ENCODE data around the gene MARCKS. TPM values are rescaled to one million over a fixed set of nuclear protein-coding genes. Genes with fewer than 3 reads are reported as not detected.

MARCKS gene
- total and polyA plus RNA-seq, 2 of the 13 experiments (the other 11 are each of a cell fraction or from before 2014, with no cell fraction given), result 30.5 to 39.5 TPM

DNA sequence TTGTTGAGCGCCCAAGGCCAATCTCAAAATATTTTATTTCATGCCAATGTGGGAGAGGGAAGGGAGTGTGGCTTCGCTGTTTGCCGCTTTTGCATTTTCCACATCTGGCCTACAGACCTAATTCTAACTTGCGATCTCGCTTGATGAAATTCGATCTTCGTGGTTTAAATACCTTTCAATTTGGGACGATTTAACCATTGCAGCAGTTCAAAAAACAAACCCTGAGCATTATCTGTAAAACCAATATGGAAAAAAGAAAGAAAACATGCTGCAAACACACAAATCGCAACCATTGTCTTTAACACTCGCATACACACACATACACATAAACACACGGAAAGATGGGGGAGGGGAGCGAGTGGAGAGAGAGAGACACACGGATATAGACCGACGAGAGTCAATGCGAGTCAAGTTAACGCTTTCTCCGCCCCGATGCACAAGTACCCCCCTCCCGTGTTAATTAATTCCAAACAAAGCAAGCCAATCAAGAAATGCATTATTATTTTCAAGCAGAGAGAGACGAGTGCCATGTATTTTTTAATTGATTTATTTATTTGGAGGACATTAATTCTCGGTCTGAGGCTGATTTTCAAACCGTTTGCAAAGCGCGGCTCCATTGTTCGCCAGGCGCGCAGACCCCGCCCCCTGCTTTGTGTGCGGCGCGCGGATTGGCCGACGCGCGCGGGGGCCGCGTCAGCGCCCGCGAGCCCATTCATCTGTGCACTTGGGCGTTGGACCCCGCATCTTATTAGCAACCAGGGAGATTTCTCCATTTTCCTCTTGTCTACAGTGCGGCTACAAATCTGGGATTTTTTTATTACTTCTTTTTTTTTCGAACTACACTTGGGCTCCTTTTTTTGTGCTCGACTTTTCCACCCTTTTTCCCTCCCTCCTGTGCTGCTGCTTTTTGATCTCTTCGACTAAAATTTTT is at the start of gene MARCKS (continued):
- TF ChIP-seq YY1 (IDR thresholded peaks at IDR 0.05; ENCODE audit: insufficient read depth, insufficient replicate concordance, low read depth, low read length) (peak; percentile 80), SOX5 (CRISPR knock-in tag; IDR thresholded peaks at IDR 0.05; ENCODE audit: borderline replicate concordance) (0 out of 2 replicates have a peak, but pooled peaks have one; percentile 12), ISL2 (CRISPR knock-in tag; IDR thresholded peaks at IDR 0.05) (0 out of 2 replicates have a peak, but pooled peaks have one; percentile 15), KDM5B (CRISPR knock-in tag; IDR thresholded peaks at IDR 0.05; ENCODE audit: borderline replicate concordance) (no peak), HNRNPLL (IDR thresholded peaks at IDR 0.05; ENCODE audit: low read depth, low read length, poor library complexity, severe bottlenecking) (peak; percentile 82), FOSL2 (CRISPR knock-in tag; IDR thresholded peaks at IDR 0.05) (0 out of 2 replicates have a peak, but pooled peaks have one; percentile 12), DMAP1 (CRISPR knock-in tag; IDR thresholded peaks at IDR 0.05) (0 out of 2 replicates have a peak, but pooled peaks have one; percentile 33), KLF9 (CRISPR knock-in tag; IDR thresholded peaks at IDR 0.05; ENCODE audit: low read depth) (0 out of 2 replicates have a peak, but pooled peaks have one; percentile 0), ZNF761 (CRISPR knock-in tag; conservative IDR thresholded peaks at IDR 0.05) (0 out of 2 replicates have a peak, but pooled peaks have one; percentile 17), ZFP36L2 (CRISPR knock-in tag; IDR thresholded peaks at IDR 0.05) (no peak), ZNF629 (CRISPR knock-in tag; conservative IDR thresholded peaks at IDR 0.05) (peak; percentile 68; the same call in 1 of the 2 replicates), RBM39 (IDR thresholded peaks at IDR 0.05; ENCODE audit: low read depth, low read length, poor library complexity, severe bottlenecking) (peak; percentile 72), HOXA3 (CRISPR knock-in tag; IDR thresholded peaks at IDR 0.05) (peak; percentile 58), PAX8 (CRISPR knock-in tag; IDR thresholded peaks at IDR 0.05; ENCODE audit: borderline replicate concordance) (no peak)
- TF ChIP-seq, protein P1, sequence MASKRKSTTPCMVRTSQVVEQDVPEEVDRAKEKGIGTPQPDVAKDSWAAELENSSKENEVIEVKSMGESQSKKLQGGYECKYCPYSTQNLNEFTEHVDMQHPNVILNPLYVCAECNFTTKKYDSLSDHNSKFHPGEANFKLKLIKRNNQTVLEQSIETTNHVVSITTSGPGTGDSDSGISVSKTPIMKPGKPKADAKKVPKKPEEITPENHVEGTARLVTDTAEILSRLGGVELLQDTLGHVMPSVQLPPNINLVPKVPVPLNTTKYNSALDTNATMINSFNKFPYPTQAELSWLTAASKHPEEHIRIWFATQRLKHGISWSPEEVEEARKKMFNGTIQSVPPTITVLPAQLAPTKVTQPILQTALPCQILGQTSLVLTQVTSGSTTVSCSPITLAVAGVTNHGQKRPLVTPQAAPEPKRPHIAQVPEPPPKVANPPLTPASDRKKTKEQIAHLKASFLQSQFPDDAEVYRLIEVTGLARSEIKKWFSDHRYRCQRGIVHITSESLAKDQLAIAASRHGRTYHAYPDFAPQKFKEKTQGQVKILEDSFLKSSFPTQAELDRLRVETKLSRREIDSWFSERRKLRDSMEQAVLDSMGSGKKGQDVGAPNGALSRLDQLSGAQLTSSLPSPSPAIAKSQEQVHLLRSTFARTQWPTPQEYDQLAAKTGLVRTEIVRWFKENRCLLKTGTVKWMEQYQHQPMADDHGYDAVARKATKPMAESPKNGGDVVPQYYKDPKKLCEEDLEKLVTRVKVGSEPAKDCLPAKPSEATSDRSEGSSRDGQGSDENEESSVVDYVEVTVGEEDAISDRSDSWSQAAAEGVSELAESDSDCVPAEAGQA (IDR thresholded peaks at IDR 0.05; ENCODE audit: low read depth), result no peak
- TF ChIP-seq, protein P1 (CRISPR knock-in tag; IDR thresholded peaks at IDR 0.05; ENCODE audit: borderline replicate concordance), result no peak
- TF ChIP-seq, protein P2, sequence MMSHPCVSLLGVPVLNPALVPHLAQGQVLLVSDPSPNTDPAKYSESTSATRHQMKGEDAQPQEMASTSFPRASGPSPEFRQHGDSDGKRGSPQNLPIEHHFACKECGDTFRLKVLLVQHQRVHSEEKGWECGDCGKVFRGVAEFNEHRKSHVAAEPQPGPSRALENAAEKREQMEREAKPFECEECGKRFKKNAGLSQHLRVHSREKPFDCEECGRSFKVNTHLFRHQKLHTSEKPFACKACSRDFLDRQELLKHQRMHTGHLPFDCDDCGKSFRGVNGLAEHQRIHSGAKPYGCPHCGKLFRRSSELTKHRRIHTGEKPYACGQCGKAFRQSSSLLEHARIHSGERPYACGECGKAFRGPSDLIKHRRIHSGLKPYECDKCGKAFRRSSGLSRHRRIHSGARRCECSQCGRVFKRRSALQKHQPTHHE (CRISPR knock-in tag; IDR thresholded peaks at IDR 0.05; ENCODE audit: borderline replicate concordance), result 0 out of 2 replicates have a peak, but pooled peaks have one; percentile 22
- TF ChIP-seq, protein P3, sequence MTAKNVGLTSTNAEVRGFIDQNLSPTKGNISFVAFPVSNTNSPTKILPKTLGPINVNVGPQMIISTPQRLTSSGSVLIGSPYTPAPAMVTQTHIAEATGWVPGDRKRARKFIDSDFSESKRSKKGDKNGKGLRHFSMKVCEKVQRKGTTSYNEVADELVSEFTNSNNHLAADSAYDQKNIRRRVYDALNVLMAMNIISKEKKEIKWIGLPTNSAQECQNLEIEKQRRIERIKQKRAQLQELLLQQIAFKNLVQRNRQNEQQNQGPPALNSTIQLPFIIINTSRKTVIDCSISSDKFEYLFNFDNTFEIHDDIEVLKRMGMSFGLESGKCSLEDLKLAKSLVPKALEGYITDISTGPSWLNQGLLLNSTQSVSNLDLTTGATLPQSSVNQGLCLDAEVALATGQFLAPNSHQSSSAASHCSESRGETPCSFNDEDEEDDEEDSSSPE (CRISPR knock-in tag; IDR thresholded peaks at IDR 0.05), result peak; percentile 62
- TF ChIP-seq, protein P4, sequence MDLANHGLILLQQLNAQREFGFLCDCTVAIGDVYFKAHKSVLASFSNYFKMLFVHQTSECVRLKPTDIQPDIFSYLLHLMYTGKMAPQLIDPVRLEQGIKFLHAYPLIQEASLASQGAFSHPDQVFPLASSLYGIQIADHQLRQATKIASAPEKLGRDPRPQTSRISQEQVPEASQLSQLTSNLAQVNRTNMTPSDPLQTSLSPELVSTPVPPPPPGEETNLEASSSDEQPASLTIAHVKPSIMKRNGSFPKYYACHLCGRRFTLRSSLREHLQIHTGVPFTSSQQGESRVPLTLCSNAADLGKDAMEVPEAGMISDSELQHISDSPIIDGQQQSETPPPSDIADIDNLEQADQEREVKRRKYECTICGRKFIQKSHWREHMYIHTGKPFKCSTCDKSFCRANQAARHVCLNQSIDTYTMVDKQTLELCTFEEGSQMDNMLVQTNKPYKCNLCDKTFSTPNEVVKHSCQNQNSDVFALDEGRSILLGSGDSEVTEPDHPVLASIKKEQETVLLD (CRISPR knock-in tag; IDR thresholded peaks at IDR 0.05; ENCODE audit: low read depth), result no peak
